HepG2 (cell line): ENCODE results near the gene NALCN. TPM values are rescaled to one million over a fixed set of nuclear protein-coding genes. Genes with fewer than 3 reads are reported as not detected.
A peak's percentile ranks its signal among the peaks of the same experiment; 100 is the strongest.

Experiments used
- ATAC-seq: fragments of 200-7000 bp; cut with Tn5 transposase; 3 replicates; pipeline ENCODE4 v1.9.1; 2020; ENCODE audit warnings: mild to moderate bottlenecking, moderate library complexity
- BruUV-seq: library from RNA; stranded (reverse); fragments of 400-500 nt; replicated peaks from 2 replicates; lab custom pipeline; 2021; lab: Mats Ljungman, UMichigan
- CTCF ChIA-PET: fragments of 300-600 bp; formaldehyde crosslinking; extraction: SDS; loops from one replicate; lab custom pipeline; 2021; ENCODE audit warnings: low total read pairs, inconsistent platforms, low intra/inter-chr PET ratio; lab: Yijun Ruan, JAX
- POLR2A ChIA-PET: fragments of 350-600 bp; sonication (Branson Sonifier 250); formaldehyde crosslinking; loops from one replicate; lab custom pipeline; 2020; ENCODE audit warnings: antibody characterized with exemption, inconsistent platforms; lab: Yijun Ruan, JAX
- DNase-seq: peaks from one replicate; pipeline ENCODE4 v3.0.0-alpha.2; 2015; ENCODE audit warnings: low spot score
- FAIRE-seq: peaks from 3 replicates; lab custom pipeline; 2011; peaks lifted over from hg19 to GRCh38; lab: Jason Lieb, UNC
- H2AFZ ChIP-seq: one replicate; pipeline ENCODE4 v1.6.1; 2011; ENCODE audit warnings: low read length, inconsistent platforms
- H3K27ac ChIP-seq: fragments of 300-600 bp; 3 replicates; pipeline ENCODE4 v1.8.0; 2011; ENCODE audit warnings: mixed run types, mild to moderate bottlenecking, mixed read lengths, low read length, inconsistent platforms; ENCODE audit not compliant: insufficient read depth; ENCODE audit errors: extremely low read length
- H3K27me3 ChIP-seq, 2 experiments: fragments of 200-600 bp in 1 of 2; 2 replicates in 1 of 2; 3 replicates in 1 of 2; pipeline versions ENCODE4 v1.6.0 to v1.8.0; 2011; ENCODE audit warnings: low read length in 2 of 2, mild to moderate bottlenecking in 2 of 2, moderate library complexity in 2 of 2, inconsistent platforms in 1 of 2; ENCODE audit not compliant: insufficient read depth in 2 of 2, control insufficient read depth in 1 of 2
- H3K36me3 ChIP-seq, 2 experiments: fragments of 200-600 bp in 1 of 2; replicated peaks in 1 of 2; 2 replicates in 1 of 2; 3 replicates in 1 of 2; pipeline versions ENCODE4 v1.5.1 to v1.8.0; 2011; ENCODE audit warnings: low read length in 2 of 2, inconsistent platforms in 1 of 2; ENCODE audit not compliant: insufficient read depth in 2 of 2, control insufficient read depth in 1 of 2
- H3K4me1 ChIP-seq: 2 replicates; pipeline ENCODE4 v1.5.1; 2012; ENCODE audit warnings: low read length, inconsistent platforms; ENCODE audit not compliant: insufficient read depth
- H3K4me2 ChIP-seq: 2 replicates; pipeline ENCODE4 v1.6.0; 2011; ENCODE audit warnings: low read depth, low read length, inconsistent platforms
- H3K4me3 ChIP-seq, 3 experiments: fragments of 200-600 bp in 1 of 3; sonication (generic), shearing (Covaris generic) in 1 of 3; replicated peaks in 1 of 3; 2 replicates each; pipeline ENCODE4 v1.5.1; 2011 to 2016; ENCODE audit warnings: low read length in 3 of 3, inconsistent platforms in 2 of 3, low read depth in 2 of 3, mild to moderate bottlenecking in 2 of 3, control low read depth in 1 of 3, mixed read lengths in 1 of 3; ENCODE audit not compliant: insufficient read depth in 1 of 3
- H3K79me2 ChIP-seq: one replicate; pipeline ENCODE4 v1.6.1; 2011; ENCODE audit warnings: low read length, inconsistent platforms; ENCODE audit not compliant: insufficient read depth
- H3K9ac ChIP-seq: 2 replicates; pipeline ENCODE4 v1.6.0; 2011; ENCODE audit warnings: mild to moderate bottlenecking, low read depth, low read length, inconsistent platforms; ENCODE audit not compliant: insufficient read depth
- H3K9me3 ChIP-seq: 2 replicates; pipeline ENCODE4 v1.5.1; 2012; ENCODE audit warnings: mild to moderate bottlenecking, low read length
- H4K20me1 ChIP-seq: 2 replicates; pipeline ENCODE4 v1.6.0; 2011; ENCODE audit warnings: inconsistent platforms, mild to moderate bottlenecking, low read length, moderate library complexity; ENCODE audit not compliant: insufficient read depth
- AHDC1 ChIP-seq: sonication (generic); formaldehyde crosslinking; IDR thresholded peaks from 2 replicates; pipeline ENCODE4 v1.5.1; 2020; ENCODE audit warnings: mild to moderate bottlenecking, missing genetic modification reagents, borderline replicate concordance
- MAFF ChIP-seq: IDR thresholded peaks from 2 replicates; pipeline ENCODE4 v1.6.1; 2011; ENCODE audit warnings: low read depth, low read length, improper control_type of control experiment
- MAFK ChIP-seq, 2 experiments: IDR thresholded peaks in 1 of 2; conservative IDR thresholded peaks in 1 of 2; 2 replicates each; pipeline ENCODE4 v1.6.1; 2011; ENCODE audit warnings: improper control_type of control experiment in 2 of 2, low read length in 2 of 2
- POGK ChIP-seq: sonication (generic); formaldehyde crosslinking; conservative IDR thresholded peaks from 2 replicates; pipeline ENCODE4 v1.8.0; 2022; ENCODE audit warnings: mild to moderate bottlenecking, moderate library complexity, missing genetic modification reagents
- SRSF4 ChIP-seq: fragments of 200-400 bp; formaldehyde crosslinking; IDR thresholded peaks from one replicate; pipeline ENCODE4 v1.6.1; 2018; ENCODE audit warnings: mild to moderate bottlenecking, low read depth, low read length, moderate library complexity; ENCODE audit not compliant: poor library complexity, severe bottlenecking
- YEATS4 ChIP-seq: sonication (generic); formaldehyde crosslinking; IDR thresholded peaks from 2 replicates; pipeline ENCODE4 v1.4.0; 2020; ENCODE audit warnings: missing genetic modification reagents, borderline replicate concordance
- ZNF253 ChIP-seq: sonication (generic); formaldehyde crosslinking; IDR thresholded peaks from 2 replicates; pipeline ENCODE4 v1.8.0; 2022; ENCODE audit warnings: mild to moderate bottlenecking, missing genetic modification reagents, borderline replicate concordance
- ZNF589 ChIP-seq: sonication (generic); formaldehyde crosslinking; conservative IDR thresholded peaks from 2 replicates; pipeline ENCODE4 v1.8.0; 2022; ENCODE audit warnings: mild to moderate bottlenecking, moderate library complexity, missing genetic modification reagents
- WGBS: methylation state at CpG from one replicate; pipeline ENCODE4 v1.1.6; 2017; ENCODE audit warnings: low lambda C conversion rate; 5-methylcytosine and 5-hydroxymethylcytosine counted together
- in situ Hi-C: cut with HindIII; loops from 2 replicates; pipeline ENCODE4 v1.10.0; 2017; ENCODE audit warnings: low pct_unique_long_range_greater_than_20kb; ENCODE audit not compliant: extremely low pct_ligation_motif_present
- intact Hi-C: fragments of 100-400 bp; cut with micrococcal nuclease; formaldehyde crosslinking; loops from one replicate; pipeline ENCODE4 v1.10.0; 2022; ENCODE audit not compliant: unreplicated experiment
- polyA plus RNA-seq, 8 experiments: library from polyadenylated mRNA; depleted of rRNA in 3 of 8; stranded (reverse) in 7 of 8; unstranded in 1 of 8; fragments of >200 nt; fragmentation: Illumina TruSeq in 4 of 8; extraction: Trizol in 4 of 8; gene quantifications; 2 replicates each; pipeline versions ENCODE4 v1.2.1 to v1.2.3, GENCODE V29; 2011 to 2016; ENCODE audit warnings: low read depth in 4 of 8, missing spikeins in 1 of 8, mixed read lengths in 1 of 8; ENCODE audit not compliant: insufficient read depth in 1 of 8
- total RNA-seq, 5 experiments: library from RNA; depleted of rRNA; stranded (reverse); fragments of >200 nt; fragmentation: Illumina TruSeq; extraction: Trizol; gene quantifications; 2 replicates each; pipeline ENCODE4 v1.2.3, GENCODE V29; 2016; ENCODE audit warnings: low read depth in 1 of 5

Gene NALCN
- total and polyA plus RNA-seq, 2 of the 13 experiments (the other 11 are each of a cell fraction or from before 2014, with no cell fraction given): not detected

- DNase-seq (no peak), ATAC-seq (no peak), FAIRE-seq (no peak)
- ChIA-PET CTCF (no interaction called here), POLR2A (no interaction called here)
- no peaks in the 10 kb centered on the region for H3K79me2 ChIP-seq
- in situ Hi-C loops: loop anchor here (25.0 kb wide), 3 partner anchors 425 to 1450 kb away; partner anchors contain the start of gene GGACT
- no peaks in the 10 kb centered on the region for H3K9me3 ChIP-seq
- TF ChIP-seq YEATS4 (CRISPR knock-in tag) (no peak), SRSF4 (no peak), POGK (CRISPR knock-in tag) (no peak)
- H3K4me1 ChIP-seq: no peaks in the 10 kb centered on the region
- H3K27me3 ChIP-seq: no peaks in the 10 kb centered on the region
- intact Hi-C loops: no loop called here
- no peak overlapping the region for H3K4me3 ChIP-seq
- H3K36me3 ChIP-seq: no peaks in the 10 kb centered on the region
- no peak overlapping the region for H3K27ac ChIP-seq
- no peaks in the 10 kb centered on the region for H4K20me1 ChIP-seq
- BruUV-seq: no TSS peak
- H3K9ac ChIP-seq: no peak overlapping the region
- no peak overlapping the region for H2AFZ ChIP-seq
- WGBS: 0% methylated on average over 2 of the region's 2 CpGs
- no peak overlapping the region for H3K4me2 ChIP-seq
Observed at GRCh38 chr13:101111894-101112293, 304.4 kb downstream of the NALCN start.

- Histone ChIP-seq H3K79me2 (no peaks in the 10 kb centered on the region), H3K4me2 (no peak overlapping the region), H2AFZ (no peak overlapping the region), H3K36me3 (no peaks in the 10 kb centered on the region), H3K9me3 (no peaks in the 10 kb centered on the region), H4K20me1 (no peaks in the 10 kb centered on the region), H3K9ac (no peak overlapping the region), H3K27me3 (no peaks in the 10 kb centered on the region), H3K27ac (no peak overlapping the region), H3K4me3 (no peak overlapping the region), H3K4me1 (no peaks in the 10 kb centered on the region)
- WGBS: 54% methylated on average over 7 of the region's 7 CpGs
- FAIRE-seq: no peak
- CTCF ChIA-PET: no interaction called here
- BruUV-seq: no TSS peak
- no peak for DNase-seq
- ATAC-seq: no peak
- POLR2A ChIA-PET: no interaction called here
- intact Hi-C loops: no loop called here
- TF ChIP-seq AHDC1 (no peak), ZNF589 (CRISPR knock-in tag) (no peak), MAFK (conservative IDR thresholded peaks at IDR 0.05 in 1 of 2, IDR thresholded peaks at IDR 0.05 in 1 of 2; ENCODE audit: low read length in 2 of 2) (peak; percentile 61 to 72), MAFF (peak; percentile 45; the same call in 1 of the 2 replicates), ZNF253 (CRISPR knock-in tag) (no peak)
- in situ Hi-C loops: loop anchor here (25.0 kb wide), 3 partner anchors 422 to 1447 kb away; partner anchors contain the start of gene GGACT
Observed at GRCh38 chr13:101109005-101109404, 307.3 kb downstream of the NALCN start.
